ENCODE results near the gene RAB27A. TPM values are rescaled to one million over a fixed set of nuclear protein-coding genes. Genes with fewer than 3 reads are reported as not detected.

The RAB27A gene
- total RNA-seq, 1 donor from 2014 or later, result 13.1 TPM

DNA sequence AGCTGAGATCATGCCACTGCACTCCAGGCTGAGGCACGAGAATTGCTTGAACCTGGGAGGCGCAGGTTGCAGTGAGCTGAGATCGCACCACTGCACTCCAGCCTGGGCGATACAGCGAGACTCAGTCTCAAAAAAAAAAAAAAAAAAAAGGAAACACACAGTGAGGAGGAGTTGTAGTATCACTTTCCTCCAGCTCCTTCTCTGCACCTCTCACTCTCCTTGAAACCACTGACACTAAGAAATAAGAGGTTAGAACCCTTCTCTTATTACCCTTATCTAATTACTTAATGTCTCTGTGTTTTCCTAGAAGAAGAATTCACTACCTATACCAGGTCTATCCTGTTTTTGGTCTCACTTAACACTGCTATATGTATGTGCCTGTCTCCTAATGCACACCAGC lies 31.7 kb downstream of the RAB27A start:
- TF ChIP-seq, protein P1, sequence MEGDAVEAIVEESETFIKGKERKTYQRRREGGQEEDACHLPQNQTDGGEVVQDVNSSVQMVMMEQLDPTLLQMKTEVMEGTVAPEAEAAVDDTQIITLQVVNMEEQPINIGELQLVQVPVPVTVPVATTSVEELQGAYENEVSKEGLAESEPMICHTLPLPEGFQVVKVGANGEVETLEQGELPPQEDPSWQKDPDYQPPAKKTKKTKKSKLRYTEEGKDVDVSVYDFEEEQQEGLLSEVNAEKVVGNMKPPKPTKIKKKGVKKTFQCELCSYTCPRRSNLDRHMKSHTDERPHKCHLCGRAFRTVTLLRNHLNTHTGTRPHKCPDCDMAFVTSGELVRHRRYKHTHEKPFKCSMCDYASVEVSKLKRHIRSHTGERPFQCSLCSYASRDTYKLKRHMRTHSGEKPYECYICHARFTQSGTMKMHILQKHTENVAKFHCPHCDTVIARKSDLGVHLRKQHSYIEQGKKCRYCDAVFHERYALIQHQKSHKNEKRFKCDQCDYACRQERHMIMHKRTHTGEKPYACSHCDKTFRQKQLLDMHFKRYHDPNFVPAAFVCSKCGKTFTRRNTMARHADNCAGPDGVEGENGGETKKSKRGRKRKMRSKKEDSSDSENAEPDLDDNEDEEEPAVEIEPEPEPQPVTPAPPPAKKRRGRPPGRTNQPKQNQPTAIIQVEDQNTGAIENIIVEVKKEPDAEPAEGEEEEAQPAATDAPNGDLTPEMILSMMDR (IDR thresholded peaks at IDR 0.05; ENCODE audit: unreplicated experiment), result no peak
- Mint-ChIP-seq H3K4me3 (no peak overlapping the region), H3K9me3 (peaks cover 4% of the 10 kb centered on the region), H3K27ac (no peak overlapping the region), H3K27me3 (ENCODE audit: low read depth) (no peaks in the 10 kb centered on the region), H3K4me1 (peaks cover 7% of the 10 kb centered on the region), H3K36me3 (peaks cover 13% of the 10 kb centered on the region)
- DNase-seq (ENCODE audit: low spot score in 2 of 2, unreplicated experiment in 2 of 2), result no peak

DNA sequence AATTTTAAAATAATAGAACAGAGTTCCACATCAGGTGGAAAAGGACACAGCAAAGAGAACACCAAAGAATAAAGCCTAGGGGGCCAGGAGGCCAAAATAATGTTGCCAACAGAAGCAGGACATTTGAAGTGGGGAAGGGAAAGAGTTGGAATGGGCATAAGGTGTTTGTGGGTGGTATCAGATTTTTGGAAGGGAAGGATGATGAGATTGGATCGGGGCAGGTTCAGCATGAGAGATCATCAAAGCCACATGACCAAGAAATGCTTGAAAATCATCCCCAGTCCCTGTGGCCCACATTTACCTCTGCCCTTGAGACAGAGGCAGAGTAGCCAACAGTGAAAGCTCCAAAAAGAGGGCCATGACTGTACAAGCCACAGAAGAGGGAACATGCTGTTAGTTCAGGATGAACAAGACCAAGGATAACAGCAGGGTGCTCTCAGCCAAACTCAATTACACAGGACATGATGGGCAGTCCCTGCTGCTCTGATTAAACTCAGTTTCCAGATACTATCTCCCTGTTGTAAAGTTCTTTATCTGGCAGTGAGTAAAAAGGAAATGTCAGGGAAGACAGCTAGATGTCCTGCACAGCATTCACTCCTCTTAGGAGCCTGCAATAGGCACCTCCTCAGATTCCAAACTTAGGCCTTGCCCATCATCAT lies 32.5 kb downstream of the RAB27A start:
- no peak overlapping the region for H3K27ac Mint-ChIP-seq
- TF ChIP-seq, protein P1 (IDR thresholded peaks at IDR 0.05; ENCODE audit: unreplicated experiment), result no peak
- DNase-seq (ENCODE audit: low spot score in 2 of 2, unreplicated experiment in 2 of 2), result no peak
- H3K4me3 Mint-ChIP-seq, result no peak overlapping the region
- peaks cover 13% of the 10 kb centered on the region for H3K36me3 Mint-ChIP-seq
- H3K9me3 Mint-ChIP-seq, result peaks cover 4% of the 10 kb centered on the region
- H3K4me1 Mint-ChIP-seq, result peaks cover 7% of the 10 kb centered on the region
- no peaks in the 10 kb centered on the region for H3K27me3 Mint-ChIP-seq (ENCODE audit: low read depth)

DNA sequence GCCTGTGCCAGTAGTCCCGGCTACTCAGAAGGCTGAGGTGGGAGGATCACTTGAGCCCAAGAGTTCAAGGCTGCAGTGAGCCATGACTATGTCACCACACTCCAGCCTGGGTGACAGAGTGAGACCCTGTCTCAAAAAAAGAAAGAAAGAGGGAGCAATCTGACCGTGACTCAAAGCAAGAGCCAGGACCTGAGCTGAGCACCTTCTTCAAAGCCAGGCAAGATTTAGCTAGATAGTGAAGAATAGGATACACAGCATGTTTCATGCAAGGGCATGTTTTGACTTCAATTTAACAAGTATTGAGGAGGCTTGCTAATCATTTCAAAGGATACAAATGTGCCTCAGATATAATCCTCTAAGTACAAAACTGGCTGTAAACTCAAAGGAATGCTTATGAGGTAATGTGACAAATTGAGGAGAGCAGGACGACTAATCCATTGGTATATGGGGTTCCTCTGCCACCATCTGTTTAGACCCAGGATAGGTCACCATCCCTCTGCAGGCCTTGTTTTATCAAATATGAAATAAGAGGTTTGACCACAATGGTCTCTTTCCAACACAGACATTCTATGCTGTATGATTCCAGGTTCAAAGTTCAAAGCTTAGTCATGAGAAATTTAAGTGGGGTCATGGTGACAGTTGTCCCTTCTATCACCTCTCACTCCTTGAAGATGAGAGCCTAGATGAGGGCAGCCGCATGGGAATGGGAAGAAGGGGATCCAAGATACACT lies 33.2 kb downstream of the RAB27A start:
- DNase-seq (ENCODE audit: low spot score in 2 of 2, unreplicated experiment in 2 of 2), result no peak
- peaks cover 4% of the 10 kb centered on the region for H3K9me3 Mint-ChIP-seq
- TF ChIP-seq, protein P1 (IDR thresholded peaks at IDR 0.05; ENCODE audit: unreplicated experiment), result no peak

DNA sequence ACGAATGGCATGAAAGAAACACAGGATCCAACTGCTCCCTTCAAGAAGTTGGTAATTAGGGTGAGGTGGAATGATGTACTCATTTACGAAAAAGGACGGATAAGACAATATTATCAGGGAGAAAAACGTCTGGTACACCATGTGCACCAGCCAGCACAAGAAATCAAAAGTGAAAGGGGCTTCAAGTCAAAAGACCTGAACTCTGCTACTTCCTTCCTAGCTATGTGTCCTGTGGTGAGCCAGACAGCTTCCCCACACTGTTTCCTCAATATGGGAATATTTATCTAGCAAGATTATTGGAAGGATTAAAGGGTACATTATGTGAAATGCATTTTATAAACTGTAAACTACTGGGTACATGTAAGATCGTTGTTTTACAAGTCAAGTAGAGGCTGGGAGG lies 33.9 kb downstream of the RAB27A start:
- peaks cover 12% of the 10 kb centered on the region for H3K36me3 Mint-ChIP-seq
- TF ChIP-seq, protein P1 (IDR thresholded peaks at IDR 0.05; ENCODE audit: unreplicated experiment), result no peak
- no peak overlapping the region for H3K4me3 Mint-ChIP-seq
- no peaks in the 10 kb centered on the region for H3K27me3 Mint-ChIP-seq (ENCODE audit: low read depth)
- peaks cover 7% of the 10 kb centered on the region for H3K4me1 Mint-ChIP-seq
- peaks cover 4% of the 10 kb centered on the region for H3K9me3 Mint-ChIP-seq
- DNase-seq (ENCODE audit: low spot score in 2 of 2, unreplicated experiment in 2 of 2), result no peak
- H3K27ac Mint-ChIP-seq, result no peak overlapping the region

More for the DNA sequence above, 33.2 kb downstream of the RAB27A start:
- Mint-ChIP-seq H3K36me3 (peaks cover 13% of the 10 kb centered on the region), H3K4me1 (peaks cover 7% of the 10 kb centered on the region), H3K27me3 (ENCODE audit: low read depth) (no peaks in the 10 kb centered on the region), H3K27ac (no peak overlapping the region), H3K4me3 (no peak overlapping the region)

DNA sequence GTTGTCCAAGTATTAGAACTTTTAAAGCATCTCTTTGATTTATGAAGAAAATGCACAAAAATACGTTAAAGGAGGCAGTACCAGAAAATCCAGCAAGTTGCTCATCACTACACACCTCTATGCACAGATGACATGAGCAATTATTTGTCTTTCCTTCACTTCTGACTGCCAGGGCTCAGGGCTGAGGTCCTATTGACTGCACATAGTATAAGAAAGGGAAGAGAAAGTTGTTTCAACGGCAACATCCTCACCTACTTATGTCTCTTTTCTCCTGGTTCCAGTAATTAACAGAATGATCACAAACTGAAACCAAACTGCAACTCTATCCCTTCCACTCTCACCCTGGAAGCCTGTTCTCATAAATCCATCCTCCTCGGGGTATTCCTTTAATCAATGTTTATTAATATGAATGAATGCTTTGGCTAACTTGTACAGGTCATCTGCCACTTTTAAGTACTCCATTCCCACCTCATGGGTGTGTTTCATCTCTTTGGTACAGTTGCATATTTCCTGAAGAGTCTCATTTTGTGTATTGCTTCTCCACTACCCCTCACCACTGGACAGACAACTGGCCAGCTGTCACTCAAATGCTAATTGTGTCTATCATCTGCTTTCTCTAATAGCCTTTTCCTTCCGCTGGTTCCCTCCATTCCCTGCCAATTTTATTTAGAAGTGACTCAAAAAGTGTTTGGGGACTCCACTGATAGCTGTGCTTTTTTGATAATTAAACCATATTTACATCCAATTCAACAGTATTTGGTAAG lies 34.5 kb downstream of the RAB27A start:
- Mint-ChIP-seq H3K9me3 (peaks cover 4% of the 10 kb centered on the region), H3K27me3 (ENCODE audit: low read depth) (no peaks in the 10 kb centered on the region), H3K36me3 (peaks cover 9% of the 10 kb centered on the region), H3K4me3 (no peak overlapping the region), H3K4me1 (peaks cover 7% of the 10 kb centered on the region), H3K27ac (no peak overlapping the region)
- TF ChIP-seq, protein P1 (IDR thresholded peaks at IDR 0.05; ENCODE audit: unreplicated experiment), result no peak
- no peak for DNase-seq (ENCODE audit: low spot score in 2 of 2, unreplicated experiment in 2 of 2)
